HG03039 (cell line): Measurements from ENCODE around the gene PRKAR1B.

ENCODE experiments used
- ATAC-seq: cut with Tn5 transposase; IDR thresholded peaks from one replicate; pipeline ENCODE4 v1.9.1; 2021; ENCODE audit warnings: mild to moderate bottlenecking, moderate library complexity; ENCODE audit not compliant: unreplicated experiment

The PRKAR1B gene

DNA sequence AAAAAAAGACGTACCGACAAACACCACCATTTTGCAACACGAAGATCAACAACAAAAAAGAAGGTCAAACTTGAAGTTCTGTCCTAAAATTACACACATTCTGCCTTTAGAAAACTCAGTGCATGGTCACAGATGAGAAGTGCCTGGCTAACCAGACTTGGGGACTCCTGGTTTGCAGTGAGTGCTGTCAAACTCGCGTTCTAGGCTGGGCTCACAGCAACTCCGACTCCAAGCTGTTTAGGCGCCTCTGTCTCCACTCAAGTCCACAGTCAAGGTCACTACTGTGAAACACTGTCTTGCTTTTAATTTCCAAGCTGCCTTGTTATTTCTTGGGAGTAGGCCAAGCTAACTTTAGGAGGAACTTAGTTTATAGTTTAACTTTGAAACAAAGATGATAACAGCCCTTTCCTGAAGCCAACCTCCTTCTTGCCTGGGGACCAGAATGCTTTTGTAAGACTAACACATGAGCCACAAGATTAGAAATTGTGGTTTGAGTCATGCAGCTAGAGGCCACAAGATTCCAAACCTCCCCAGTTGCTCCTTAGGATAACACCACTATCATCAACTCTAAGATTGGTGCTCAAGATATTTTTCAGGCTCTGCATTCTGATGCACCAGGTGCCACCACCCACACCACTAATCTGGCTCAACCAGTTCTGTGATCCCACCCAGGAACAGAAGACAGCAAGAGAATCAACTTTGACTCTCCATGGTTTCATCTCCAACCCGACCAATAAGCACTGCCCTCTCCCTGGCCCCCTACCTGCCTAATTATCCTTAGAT lies 1.7 kb downstream of the PRKAR1B start:
- no peak for ATAC-seq

DNA sequence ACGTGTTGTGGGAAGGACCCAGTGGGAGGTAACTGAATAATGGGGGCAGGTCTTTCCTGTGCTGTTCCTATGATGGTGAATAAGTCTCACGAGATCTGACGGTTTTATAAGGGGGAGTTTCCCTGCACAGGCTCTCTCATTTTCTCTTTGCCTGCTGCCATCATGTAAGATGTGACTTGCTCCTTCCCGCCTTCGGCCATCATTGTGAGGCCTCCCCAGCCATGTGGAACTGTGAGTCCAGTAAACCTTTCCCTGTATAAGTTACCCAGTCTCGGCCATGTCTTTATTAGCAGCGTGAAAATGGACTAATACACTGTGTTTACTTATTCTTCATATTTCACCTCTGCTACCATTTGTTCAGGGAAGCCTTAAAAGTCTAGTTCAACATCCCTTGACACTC lies 2.8 kb downstream of the PRKAR1B start:
- no peak for ATAC-seq

DNA sequence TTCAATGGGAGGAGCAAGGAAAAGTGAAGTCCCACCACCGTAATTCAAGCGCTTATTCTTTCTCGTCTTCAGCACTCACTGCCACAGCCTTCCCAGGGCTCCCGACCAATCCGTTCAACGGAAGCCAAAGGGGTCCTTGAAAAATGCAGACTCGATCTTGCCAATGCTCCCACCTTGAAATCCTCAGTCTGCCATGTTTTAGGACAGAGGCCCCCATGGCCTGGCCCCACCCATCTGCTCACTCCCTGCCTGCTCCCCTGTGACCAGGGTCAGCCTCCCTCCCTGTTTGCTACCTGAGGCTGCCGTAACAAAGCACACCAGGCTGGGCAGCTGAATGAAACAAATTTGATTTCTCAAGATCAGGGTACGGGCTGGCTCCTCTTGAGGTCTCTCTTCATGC lies 3.5 kb downstream of the PRKAR1B start:
- no peak for ATAC-seq

DNA sequence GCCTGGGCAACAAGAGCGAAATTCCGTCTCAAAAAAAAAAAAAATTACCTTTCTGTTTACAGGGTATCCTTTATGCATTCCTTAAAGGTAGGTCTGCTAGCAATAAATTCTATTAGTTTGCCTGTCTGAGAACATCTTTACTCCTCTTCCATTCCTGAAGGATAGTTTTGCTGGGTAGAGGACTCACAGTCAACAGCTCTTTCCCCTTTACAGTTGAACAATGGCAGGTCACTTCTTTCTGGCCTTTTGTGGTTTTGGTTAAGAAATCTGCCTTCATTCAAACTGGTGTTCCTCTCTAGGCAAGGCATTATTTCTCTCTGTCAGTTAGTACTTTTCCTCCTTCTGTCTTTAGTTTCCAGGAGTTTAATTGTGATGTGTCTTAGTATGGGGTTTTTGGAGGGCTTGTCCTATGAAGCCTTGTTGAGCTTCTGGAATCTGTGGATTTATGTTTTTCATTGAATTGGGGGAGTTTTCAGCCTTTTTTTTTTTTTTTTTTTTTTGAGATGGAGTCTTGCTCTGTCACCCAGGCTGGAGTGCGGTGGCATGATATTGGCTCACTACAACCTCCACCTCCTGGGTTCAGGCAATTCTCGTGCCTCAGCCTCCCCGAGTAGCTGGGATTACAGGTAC lies 5.3 kb downstream of the PRKAR1B start:
- ATAC-seq, result no peak

DNA sequence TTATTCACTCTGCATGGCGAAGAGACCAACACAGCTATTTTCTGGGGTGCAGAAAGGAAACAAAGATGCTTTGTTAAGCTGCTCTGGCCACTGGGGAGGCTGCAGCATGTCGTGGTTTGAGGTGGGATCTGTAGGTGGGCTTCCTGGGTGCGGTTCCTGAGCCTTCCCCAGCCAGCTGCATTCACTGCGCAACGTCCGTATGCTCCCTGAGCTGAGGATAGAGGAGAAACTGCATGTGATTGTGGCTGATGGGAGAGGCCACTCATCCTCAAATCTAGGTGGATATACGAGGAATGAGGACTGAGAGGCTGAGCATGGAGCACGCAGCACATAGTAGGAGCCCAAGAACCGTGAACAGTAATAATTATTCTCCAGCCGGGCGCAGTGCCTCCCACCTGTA lies 10.4 kb downstream of the PRKAR1B start:
- ATAC-seq, result no peak

DNA sequence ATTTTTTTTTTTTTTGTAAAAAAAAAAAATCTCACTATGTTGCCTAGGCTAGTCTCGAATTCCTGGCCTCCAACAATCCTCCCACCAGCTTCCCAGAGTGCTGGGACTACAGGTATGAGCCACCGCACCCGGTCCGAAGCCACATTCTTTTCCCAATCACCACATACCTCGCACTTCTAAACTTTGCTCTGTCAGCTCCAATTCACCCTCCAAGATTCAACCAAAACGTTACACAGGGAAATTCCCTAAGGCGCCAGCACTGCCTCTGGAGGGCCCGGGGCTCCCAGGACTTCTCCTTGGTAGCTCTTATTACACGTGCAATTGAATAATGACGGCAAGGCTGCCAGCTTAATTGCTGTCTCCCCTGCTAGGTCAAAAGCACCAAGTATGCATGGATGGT lies 10.9 kb downstream of the PRKAR1B start:
- ATAC-seq, result no peak

DNA sequence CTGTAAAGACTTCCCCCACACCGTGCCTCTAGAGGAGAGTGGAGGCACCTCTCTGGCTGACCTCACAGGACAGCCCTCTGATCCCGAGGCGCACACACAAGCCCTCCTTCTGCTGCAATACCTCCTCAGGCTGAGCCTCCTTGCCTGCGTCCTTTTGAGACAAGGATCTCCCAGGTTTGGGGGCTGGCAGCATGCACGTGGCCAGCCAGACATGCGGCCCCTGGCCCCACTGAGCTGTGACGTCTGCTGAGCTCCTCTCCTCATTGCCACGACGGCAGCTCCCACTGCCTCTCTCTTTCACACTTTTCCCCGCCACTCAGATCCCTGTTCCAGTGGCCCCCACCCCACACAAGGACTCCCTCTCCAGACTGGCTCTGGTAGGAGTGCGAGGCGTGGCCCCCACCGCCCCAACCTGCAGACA lies 12.8 kb downstream of the PRKAR1B start:
- no peak for ATAC-seq

DNA sequence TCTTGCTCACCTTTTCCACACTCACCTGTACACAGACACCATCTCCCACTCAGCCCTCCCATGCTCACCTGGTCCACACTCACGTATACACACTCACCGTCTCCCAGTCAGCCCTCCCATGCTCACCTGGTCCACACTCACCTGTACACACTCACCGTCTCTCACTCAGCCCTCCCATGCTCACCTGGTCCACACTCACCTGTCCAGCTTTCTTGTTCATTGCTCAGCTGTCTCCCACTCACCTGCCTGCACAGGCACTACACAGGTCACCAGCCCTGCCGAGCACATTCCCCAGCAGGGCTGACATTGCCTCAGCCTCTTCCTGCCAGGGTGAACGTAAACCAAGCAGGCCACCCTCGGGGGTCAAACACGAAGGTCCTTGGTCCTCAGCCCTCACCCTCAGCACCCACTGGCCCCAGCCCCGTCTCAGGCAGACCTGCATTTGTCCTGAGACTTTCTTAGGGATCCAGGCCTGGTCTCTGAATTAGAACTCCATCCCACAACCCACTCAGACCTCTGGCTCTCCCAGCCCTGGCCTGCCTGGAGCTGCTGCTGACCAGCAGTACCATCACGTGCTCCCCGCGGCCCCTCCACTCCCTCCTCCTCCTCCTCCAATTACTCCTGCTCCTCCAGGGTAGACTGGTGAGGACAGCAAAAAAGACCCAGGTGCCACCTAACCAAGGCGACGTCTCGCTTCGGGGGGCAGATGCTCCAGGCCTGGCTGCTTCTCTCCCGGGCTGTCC lies 13.4 kb downstream of the PRKAR1B start:
- no peak for ATAC-seq

DNA sequence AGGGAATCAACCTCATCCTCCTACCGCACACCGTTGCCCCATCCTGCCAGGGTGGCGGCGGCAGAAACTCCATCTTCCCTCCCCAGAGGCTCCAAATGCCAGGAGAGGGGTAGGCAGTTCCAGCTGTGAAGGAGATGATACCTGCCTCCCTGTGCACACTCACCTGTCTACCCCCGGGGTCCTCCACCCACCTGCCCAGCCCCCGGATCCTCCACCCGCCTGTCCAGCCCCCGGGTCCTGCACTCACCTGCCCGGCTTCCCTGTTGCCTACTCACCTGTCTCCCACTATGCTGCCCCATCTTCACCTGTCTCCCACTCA lies 14.0 kb downstream of the PRKAR1B start:
- no peak for ATAC-seq

DNA sequence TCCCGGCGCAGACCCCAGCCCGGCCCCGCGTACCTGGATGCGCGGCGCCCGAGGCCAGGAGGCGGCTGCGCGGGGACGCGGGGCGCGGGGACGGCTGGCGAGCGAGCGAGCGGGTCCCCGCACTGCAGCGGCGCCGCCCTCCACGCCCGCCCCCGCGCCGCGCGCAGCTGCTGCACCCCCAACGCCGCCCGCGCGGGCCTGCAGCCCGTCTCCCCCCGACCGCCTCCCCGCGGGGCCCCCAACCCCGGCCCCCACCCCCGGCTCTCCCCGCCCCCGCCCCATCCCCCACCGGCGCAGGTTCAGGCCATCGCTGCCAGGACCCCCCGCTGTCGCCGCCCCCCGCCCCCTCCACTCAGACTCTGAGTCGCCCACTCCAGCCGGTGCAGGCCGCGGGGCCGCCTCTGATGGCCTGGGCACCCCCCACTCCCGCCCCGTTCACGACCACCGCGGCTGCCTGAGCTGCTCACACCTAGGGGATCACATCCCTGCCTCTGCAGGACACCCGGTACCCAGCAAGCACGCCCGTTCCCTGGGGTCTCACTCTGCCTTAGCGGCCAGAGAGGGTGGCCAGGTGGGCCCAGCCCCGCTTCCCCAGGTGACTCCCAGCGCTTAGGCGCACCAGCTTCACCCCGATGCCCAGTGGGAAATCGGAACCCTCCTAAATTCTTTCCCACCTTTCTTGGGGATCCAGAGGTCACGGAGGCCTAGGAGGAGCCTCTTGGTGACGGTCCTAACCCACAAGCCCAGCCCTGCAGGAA lies 14.5 kb downstream of the PRKAR1B start:
- ATAC-seq, result no peak

DNA sequence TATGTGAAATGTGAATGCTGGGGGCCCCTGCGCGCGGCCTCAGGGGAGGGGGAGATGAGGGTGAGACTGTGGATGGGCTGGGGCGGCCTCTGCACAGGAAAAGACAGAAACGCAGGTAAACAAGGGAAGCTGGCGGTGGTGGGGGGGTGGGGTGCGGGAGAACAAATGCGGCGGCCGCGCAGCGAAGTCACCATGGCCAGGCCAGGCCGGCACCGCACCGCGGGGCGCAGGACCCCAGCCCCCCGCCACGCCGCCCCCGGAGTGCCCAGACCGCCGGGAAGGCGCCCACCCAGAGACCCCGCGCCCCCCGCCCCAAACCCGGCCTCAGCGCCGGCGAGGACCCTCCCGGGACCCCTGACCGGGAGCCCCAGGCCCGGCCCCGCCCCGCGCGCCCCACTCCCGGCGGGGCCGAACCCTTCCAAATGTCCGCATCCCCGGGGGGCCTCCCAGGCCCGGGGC lies 15.1 kb downstream of the PRKAR1B start:
- ATAC-seq, result no peak

DNA sequence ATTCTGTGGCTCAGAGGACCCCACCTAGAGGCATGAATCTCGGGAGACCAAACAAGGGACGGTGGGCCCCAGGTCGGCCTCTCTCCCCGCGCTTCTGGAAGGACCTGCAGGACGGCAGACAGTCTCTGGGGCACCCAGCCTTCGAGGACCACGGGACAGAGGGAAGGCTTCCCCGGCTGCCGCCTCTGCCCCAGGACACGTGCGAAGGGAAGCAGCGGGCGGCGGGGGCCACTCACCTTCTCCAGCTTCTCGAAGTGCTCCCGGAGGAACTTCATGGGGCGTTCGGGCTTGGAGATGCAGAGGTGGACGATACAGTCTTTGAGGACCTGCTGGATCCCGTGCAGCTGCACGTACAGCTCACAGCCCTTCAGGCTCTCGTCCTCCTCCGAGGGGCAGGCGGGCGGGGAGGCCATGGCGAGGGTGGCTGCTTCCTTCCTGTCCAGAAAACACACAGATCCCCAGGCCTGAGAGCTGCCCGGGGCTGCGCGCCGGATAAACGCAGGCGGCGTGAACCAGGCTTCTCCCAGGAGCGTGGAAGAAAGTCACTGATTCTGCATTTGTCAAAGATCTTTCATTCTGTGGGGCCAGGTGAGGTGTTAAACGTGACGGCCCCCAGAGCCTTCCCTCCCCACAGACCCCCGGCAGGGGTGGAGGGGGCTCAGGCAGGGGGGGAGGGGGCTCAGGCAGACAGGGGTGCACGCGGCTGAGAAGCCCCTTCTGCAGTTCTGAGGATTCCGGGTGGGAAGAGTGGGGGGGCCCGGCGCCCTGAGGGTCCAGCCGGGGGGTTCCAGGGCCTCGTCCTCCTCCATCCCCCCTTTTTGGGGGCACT lies 15.8 kb downstream of the PRKAR1B start:
- ATAC-seq, result no peak

DNA sequence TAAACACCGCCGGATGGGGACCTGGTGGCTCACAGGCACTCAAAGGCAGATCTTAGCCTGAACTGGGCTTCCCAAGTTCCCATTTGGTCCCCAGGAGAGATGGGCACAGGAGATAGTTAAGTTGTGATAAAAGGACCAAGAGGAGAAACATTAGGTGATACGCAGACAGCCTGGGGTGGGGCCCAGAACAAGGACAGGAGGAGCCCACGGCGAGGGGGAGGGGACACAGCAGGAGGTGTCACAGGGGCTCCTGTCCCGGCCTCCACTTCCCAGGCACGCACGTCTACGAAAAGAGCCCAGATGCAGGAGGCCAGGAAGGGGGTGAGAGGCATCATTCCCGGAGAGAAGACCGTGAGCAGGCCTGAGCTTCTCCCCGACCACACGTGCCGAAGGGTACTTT lies 16.9 kb downstream of the PRKAR1B start:
- ATAC-seq, result no peak

DNA sequence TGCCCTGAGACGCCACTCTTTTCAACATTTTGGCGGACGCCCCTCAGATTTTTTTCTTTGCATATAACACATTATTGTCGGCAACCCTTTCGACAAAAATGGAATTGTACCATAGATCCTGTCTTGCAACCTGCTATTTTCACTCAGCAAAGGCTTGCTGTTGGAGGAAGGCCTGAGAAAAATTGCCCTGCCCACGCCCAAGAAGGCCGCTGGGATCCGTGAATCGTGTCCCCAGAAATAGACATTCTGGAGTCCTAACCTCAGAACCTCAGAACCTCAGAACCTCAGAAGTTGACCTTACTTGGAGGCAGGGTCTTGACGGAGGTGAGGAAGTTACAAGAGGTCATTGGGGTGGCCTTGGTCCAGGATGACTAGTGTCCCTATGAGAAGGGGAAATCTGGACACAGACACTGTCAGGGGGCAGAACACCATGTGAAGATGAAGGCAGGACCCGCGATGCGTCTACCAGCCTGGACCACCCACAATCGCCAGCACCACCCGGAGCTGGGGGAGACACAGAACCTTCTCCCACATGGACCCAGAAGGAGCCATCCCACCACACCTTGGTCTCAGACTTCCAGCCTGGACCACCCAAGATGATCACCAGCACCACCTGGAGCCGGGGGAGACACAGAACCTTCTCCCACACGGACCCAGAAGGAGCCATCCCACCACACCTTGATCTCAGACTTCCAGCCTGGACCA lies 19.6 kb downstream of the PRKAR1B start:
- ATAC-seq, result no peak

DNA sequence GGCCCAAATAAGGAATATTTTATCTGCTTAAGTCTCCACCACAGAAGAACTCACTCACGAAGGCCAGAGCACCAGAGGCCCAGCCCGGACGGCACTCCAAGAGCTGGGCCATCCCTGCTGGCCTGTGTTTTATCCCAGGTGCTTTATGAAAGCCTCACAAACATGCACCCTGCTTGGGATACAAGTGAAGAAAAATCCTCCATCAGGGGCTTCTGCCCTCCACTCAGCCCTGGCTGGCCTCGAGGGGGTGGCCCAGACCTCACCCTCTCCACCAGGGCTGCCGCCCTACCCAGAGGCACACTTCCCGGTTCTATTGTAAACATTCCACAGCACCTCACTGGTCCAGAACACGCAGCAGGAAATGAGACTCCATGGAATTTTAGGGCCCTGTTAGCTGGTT lies 20.4 kb downstream of the PRKAR1B start:
- ATAC-seq, result no peak

DNA sequence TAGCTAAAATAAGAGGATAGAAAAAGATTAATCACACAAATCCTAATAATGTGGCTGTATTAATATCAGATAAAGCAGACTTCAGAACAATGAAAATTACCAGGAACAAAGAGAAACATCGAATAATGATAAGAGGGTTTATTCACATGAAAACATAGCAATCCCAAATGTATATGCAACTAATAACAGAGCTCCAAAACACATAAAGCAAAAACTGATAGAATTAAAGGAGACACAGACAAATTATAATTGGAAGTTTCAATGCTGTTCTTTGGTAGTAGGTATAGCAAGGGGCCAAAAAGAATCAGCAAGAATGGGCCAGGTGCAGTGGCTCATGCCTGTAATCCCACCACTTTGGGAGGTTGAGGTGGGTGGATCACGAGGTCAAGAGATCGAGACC lies 24.0 kb downstream of the PRKAR1B start:
- no peak for ATAC-seq

DNA sequence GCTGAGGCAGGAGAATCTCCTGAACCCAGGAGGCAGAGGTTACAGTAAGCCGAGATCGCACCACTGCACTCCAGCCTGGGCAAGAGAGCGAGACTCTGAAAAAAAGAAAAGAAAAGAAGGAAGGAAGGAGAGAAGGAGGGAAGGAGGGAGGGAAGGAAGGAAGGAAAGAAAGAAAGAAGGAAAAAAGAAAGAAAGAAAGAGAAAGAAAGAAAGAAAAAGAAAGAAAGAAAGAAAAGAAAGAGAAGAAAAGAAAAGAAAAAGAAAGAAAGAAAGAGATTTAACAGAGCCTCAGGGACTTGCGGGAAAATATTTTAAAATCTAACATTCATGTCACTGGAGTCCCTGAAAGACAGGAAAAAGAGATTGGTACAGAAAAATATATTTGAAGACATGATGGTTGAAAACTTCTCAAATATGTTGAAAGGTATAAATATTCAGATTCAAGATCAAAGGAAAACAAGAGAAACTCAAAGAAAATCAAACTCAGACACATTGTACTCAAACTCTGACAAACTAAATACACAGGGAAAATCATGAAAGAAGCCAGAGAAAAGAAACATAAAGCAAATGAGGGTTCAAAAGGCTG lies 25.9 kb downstream of the PRKAR1B start:
- no peak for ATAC-seq

DNA sequence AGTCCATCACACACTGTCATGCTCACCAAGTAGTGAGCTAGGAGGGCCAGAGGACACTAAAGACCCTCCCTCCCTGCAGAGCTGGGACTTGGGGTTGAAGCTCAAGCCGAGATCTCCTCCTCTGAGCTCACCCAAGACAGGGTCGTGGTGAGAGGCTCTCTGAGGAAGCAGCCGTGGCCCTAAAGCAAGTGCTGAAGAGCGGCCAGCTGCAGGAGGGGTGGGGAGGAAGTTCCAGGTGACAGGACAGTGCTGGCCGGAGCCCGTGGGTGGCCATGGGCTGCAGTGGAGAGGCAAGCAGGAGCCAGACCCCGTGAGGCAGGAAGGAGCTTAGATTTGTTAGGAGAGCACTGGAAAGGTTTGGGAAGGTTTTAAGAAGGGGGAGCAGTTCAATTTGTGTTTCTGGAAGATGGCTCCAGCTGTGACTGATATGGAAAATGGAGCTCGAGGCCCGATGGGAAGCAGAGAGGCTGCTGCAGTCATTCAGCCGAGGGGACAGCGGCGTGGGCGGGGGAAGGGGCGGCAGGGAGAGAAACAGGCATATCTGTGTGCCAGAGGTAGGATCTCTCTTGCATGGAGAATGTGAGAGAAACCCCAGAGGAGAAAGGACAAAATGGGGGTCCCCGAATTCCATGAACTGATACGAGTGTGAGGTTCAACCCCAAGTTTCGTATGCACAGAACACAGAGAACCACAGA lies 27.5 kb downstream of the PRKAR1B start:
- ATAC-seq, result no peak
